IPS-18a (cell line): ENCODE data around the gene SLC20A1.
"Not testable (repeated sequence)": the region's sequence is repeated elsewhere in the genome, so short reads cannot be mapped to it uniquely, and the experiment has no call there.

Experiments
- H3K27ac ChIP-seq: one replicate; pipeline ENCODE4 v1.5.1; 2013; ENCODE audit warnings: low read length
- H3K27me3 ChIP-seq: one replicate; pipeline ENCODE4 v1.6.1; 2013; ENCODE audit warnings: mild to moderate bottlenecking, low read length; ENCODE audit not compliant: control insufficient read depth, insufficient read depth
- H3K36me3 ChIP-seq: one replicate; pipeline ENCODE4 v1.6.1; 2013; ENCODE audit warnings: low read depth, low read length; ENCODE audit not compliant: control insufficient read depth
- H3K4me1 ChIP-seq: one replicate; pipeline ENCODE4 v1.6.1; 2013; ENCODE audit warnings: low read depth, low read length; ENCODE audit not compliant: control insufficient read depth
- H3K4me3 ChIP-seq: one replicate; pipeline ENCODE4 v1.5.1; 2013; ENCODE audit warnings: low read length
- H3K9ac ChIP-seq: one replicate; pipeline ENCODE4 v1.6.1; 2013; ENCODE audit warnings: mild to moderate bottlenecking, low read length, moderate library complexity
- H3K9me3 ChIP-seq: one replicate; pipeline ENCODE4 v1.6.1; 2013; ENCODE audit warnings: low read depth, low read length; ENCODE audit not compliant: control insufficient read depth

The SLC20A1 gene

DNA sequence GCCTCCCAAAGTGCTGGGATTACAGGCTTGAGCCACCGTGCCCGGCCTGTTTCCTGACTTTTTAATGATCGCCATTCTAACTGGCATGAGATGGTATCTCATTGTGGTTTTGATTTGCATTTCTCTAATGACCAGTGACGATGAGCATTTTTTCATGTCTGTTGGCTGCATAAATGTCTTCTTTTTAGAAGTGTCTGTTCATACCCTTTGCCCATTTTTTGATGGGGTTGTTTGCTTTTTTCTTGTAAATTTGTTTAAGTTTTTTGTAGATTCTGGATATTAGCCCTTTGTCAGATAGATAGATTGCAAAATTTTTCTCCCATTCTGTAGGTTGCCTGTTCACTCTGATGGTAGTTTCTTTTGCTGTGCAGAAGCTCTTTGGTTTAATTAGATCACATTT is 36.4 kb upstream of the SLC20A1 start:
- H3K27ac ChIP-seq, H3K36me3 ChIP-seq, H3K4me1 ChIP-seq, H3K9ac ChIP-seq, H3K4me3 ChIP-seq, H3K9me3 ChIP-seq, H3K27me3 ChIP-seq: not testable (repeated sequence)

DNA sequence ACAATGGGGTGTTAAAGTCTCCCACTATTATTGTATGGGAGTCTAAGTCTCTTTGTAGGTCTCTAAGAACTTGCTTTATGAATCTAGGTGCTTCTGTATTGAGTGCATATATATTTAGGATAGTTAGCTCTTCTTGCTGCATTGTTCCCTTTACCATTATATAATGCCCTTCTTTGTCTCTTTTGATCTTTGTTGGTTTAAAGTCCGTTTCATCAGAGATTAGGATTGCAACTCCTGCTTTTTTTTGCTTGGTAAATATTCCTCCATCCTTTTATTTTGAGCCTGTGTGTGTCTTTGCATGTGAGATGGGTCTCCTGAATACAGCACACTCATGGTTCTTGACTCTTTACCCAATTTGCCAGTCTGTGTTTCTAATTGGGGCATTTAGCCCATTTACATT is 33.5 kb upstream of the SLC20A1 start:
- H3K9me3 ChIP-seq, H3K27ac ChIP-seq, H3K9ac ChIP-seq, H3K27me3 ChIP-seq, H3K4me3 ChIP-seq, H3K36me3 ChIP-seq: not testable (repeated sequence)
- H3K4me1 ChIP-seq, result peaks cover 12% of the 10 kb centered on the region

DNA sequence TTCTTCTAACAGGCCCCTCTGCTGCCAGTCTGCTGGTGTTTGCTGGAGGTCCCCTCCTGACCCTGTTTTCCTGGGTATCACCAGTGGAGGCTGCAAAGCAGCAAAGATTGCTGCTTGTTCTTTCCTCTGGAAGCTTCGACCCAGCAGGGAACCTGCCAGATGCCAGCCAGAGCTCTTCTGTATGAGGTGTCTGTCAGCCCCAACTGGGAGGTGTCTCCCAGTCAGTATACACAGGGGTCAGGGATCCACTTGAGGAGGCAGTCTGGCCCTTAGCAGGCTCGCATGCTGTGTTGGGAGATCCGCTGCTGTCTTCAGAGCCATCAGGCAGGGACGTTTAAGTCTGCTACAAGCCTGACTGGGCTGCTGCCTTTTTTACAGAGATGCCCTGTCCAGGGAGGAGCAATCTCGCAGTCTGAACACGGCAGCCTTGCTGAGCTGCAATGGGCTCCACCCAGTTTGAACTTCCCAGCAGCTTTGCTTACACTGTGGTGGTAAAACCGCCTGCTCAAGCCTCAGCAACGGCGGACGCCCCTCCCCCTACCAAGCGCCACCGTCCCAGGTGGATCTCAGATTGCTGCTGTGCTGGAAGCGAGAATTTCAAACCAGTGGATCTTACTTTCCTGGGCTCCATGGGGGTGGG is 31.4 kb upstream of the SLC20A1 start:
- peak overlapping the region; percentile 40 for H3K4me3 ChIP-seq
- no peaks in the 10 kb centered on the region for H3K36me3 ChIP-seq
- no peaks in the 10 kb centered on the region for H3K27me3 ChIP-seq
- H3K9ac ChIP-seq, result peak overlapping the region; percentile 18
- no peak overlapping the region for H3K27ac ChIP-seq
- H3K9me3 ChIP-seq, result no peaks in the 10 kb centered on the region
- H3K4me1 ChIP-seq, result peaks cover 12% of the 10 kb centered on the region

DNA sequence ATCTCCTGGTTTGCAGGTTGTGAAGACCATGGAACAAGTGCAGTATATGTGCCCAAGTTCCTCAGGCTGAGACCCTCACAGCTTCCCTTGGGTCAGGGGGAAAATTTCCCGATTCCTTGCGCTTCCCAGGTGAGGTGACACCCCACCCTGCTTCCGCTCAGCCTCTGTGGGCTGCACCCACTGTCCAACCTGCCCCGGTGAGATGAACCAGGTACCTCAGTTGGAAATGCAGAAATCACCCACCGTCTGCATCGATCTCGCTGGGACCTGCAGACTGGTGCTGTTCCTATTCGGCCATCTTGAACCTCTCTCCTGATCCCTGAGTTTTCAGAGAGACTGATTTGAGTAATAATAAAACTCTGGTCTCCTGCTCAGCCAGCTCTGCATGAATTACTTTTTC is 30.7 kb upstream of the SLC20A1 start:
- H3K27ac ChIP-seq, result no peak overlapping the region
- no peaks in the 10 kb centered on the region for H3K36me3 ChIP-seq
- H3K27me3 ChIP-seq, result no peaks in the 10 kb centered on the region
- H3K9me3 ChIP-seq, result no peaks in the 10 kb centered on the region
- peaks cover 12% of the 10 kb centered on the region for H3K4me1 ChIP-seq
- no peak overlapping the region for H3K4me3 ChIP-seq
- no peak overlapping the region for H3K9ac ChIP-seq

DNA sequence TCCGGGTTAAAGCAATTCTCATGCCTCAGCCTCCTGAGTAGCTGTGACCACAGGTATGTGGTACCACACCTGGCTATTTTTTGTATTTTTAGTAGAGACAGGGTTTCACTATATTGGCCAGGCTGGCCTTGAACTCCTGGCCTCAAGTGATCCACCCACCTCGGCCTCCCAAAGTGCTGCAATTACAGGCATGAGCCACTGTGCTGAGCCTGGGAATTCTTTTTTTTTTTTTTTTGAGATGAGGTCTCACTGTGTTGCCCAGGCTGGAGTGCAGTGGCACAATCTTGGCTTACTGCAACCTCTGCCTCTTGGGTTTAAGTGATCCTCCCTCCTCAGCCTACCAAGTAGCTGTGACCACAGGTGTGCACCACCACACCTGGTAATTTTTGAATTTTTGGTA is 29.9 kb upstream of the SLC20A1 start:
- H3K4me1 ChIP-seq, result peaks cover 12% of the 10 kb centered on the region
- not testable (repeated sequence) for H3K27me3 ChIP-seq, H3K9ac ChIP-seq, H3K36me3 ChIP-seq, H3K9me3 ChIP-seq, H3K4me3 ChIP-seq, H3K27ac ChIP-seq

DNA sequence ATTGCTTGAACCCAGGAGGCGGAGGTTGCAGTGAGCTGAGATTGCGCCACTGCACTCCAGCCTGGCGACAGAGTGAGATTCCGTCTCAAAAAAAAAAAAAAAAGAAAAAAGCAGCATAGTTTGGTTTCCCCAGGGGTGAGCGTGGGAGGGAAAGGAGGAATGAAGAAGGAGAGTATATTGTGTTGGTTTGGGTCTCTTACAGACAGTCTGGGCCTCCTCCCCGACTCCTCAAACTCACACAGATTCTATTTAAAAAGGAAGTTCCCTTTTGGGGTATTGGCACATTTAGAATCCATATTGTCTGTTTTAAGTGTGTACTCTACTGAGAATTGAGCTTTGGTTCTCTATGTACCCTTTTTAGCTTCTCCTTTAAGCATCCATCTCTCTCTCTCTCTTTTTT is 27.4 kb upstream of the SLC20A1 start:
- no peaks in the 10 kb centered on the region for H3K36me3 ChIP-seq
- H3K9me3 ChIP-seq, result no peaks in the 10 kb centered on the region
- no peak overlapping the region for H3K27ac ChIP-seq
- H3K27me3 ChIP-seq, result no peaks in the 10 kb centered on the region
- no peak overlapping the region for H3K9ac ChIP-seq
- H3K4me3 ChIP-seq, result no peak overlapping the region
- H3K4me1 ChIP-seq, result peaks cover 12% of the 10 kb centered on the region

DNA sequence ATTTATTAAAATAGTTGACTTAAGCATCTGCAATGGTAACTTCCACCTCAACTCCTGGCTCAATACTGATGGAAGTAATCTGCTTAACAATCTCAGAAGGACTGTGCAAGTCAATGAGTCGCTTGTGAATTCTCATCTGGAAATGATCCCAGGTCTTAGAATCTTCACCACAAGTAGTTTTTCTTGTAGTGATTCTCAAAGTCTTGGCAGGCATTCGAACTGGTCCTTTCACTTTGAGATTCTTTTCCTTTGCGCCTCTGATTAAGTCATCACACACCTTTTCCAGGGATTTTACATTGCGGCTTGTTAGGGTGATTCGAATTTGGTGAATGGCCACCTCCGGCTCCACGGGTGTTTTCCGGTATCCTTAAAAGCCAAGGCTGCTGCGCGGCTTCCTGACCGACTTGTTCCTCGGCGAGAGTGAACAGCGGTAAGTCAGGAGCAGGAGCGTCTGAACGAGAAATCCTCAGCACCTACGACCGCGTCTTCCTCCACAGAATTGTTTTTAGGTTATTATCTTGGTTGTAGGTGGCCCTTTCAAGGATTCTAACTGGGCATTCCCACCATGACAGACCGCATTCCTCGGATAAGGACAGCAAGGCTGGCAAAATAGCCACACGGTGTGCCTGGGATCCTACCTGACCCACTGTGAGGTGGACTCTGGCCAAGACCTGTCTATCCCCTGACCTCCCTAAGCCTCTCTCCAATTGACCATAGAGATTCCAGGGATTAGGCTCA is 23.8 kb upstream of the SLC20A1 start:
- no peak overlapping the region for H3K4me3 ChIP-seq
- no peaks in the 10 kb centered on the region for H3K9me3 ChIP-seq
- no peaks in the 10 kb centered on the region for H3K36me3 ChIP-seq
- no peaks in the 10 kb centered on the region for H3K27me3 ChIP-seq
- no peaks in the 10 kb centered on the region for H3K4me1 ChIP-seq
- H3K9ac ChIP-seq, result no peak overlapping the region
- no peak overlapping the region for H3K27ac ChIP-seq

DNA sequence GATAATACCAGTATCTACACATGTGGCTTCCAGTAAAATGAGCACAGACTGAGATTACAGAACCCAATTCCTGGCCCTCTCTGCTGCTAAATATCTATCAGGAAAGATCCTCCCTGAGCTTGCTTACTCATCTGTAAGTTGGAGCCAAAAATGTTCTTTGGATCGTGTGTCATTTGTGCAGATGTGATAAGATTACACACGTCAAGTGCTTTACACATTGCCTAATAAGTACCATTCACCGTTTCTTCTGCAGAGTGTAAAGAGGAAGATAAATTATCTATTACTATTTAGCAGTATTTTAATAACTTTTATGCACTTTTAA is 23.2 kb upstream of the SLC20A1 start:
- Histone ChIP-seq H3K9ac (no peak overlapping the region), H3K36me3 (no peaks in the 10 kb centered on the region), H3K9me3 (no peaks in the 10 kb centered on the region), H3K27ac (no peak overlapping the region), H3K4me3 (no peak overlapping the region), H3K4me1 (no peaks in the 10 kb centered on the region), H3K27me3 (no peaks in the 10 kb centered on the region)

DNA sequence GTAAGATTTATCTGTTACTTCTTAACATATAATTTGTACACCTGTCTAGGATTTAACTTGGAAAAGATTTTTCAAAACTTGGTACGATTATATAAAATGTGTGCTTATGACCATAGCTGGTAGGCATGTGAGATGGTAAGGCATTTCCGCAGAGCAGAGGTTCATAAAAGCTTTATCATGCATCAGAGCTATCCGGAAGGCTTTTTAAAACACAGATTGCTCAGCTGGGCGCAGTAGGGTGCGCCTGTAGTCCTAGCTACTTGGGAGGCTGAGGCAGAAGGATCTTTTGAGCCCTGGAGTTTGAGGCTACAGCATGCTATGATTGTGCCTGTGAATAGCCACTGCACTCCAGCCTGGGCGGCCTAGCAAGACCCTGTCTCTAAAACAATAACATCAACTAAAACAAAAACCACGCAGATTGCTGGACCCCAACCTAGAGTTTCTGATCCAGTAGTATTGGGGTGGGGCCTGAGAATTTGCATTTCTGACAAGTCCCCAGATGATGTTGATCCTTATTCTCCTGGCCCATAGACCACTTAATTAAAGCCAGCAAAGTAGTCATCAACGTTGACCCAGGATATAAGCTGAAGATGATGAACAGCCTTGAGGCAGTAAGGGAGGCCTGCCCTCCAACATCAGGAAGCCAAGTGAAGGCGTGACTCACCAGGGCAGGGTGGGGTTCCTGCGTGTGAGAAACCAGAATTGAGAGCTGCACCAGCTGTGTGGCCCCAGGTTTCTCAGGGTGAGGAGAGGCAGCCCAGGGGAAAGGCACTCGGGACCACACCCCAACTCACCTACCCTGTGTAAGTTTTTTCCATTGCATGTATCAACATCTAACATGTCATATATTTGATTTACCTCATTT is 21.6 kb upstream of the SLC20A1 start:
- Histone ChIP-seq H3K27ac (no peak overlapping the region), H3K4me1 (no peaks in the 10 kb centered on the region)

DNA sequence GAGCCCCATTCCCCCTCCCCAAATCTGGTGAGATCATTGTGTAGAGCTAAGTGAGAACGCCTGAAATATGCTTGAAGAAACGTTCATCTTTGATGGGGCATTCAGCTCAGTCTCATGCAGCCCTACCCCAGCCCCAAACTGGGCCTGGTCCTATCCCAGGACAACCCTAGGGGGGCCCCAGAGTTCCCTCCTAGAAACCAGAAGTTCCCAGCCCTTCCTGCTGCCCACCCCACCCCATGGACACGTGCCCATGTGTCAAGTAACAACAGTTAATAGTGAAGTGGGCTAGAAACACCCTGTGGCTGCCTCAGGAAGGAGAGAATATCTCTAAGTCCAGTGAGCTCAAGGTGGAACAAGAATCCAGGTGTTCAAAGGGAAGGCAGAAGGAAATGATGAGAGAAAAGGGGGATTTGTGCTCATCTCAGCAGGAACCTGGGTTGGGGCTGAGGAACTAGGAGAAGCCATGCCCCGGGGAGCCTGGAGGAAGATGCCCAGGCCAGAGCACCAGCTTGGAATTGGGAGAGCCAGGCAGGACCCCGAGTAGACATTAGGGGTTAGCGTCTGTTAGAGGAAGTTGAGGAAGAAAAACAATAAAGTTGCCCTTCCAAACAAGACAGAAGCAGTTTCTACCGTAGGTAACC is 20.1 kb upstream of the SLC20A1 start:
- Histone ChIP-seq H3K4me1 (peaks cover 9% of the 10 kb centered on the region), H3K9me3 (no peaks in the 10 kb centered on the region), H3K27me3 (no peaks in the 10 kb centered on the region), H3K9ac (no peak overlapping the region), H3K4me3 (no peak overlapping the region), H3K36me3 (no peaks in the 10 kb centered on the region), H3K27ac (no peak overlapping the region)

More for the DNA sequence above, 21.6 kb upstream of the SLC20A1 start:
- Histone ChIP-seq H3K4me3 (no peak overlapping the region), H3K9me3 (no peaks in the 10 kb centered on the region), H3K36me3 (no peaks in the 10 kb centered on the region), H3K27me3 (no peaks in the 10 kb centered on the region), H3K9ac (no peak overlapping the region)

DNA sequence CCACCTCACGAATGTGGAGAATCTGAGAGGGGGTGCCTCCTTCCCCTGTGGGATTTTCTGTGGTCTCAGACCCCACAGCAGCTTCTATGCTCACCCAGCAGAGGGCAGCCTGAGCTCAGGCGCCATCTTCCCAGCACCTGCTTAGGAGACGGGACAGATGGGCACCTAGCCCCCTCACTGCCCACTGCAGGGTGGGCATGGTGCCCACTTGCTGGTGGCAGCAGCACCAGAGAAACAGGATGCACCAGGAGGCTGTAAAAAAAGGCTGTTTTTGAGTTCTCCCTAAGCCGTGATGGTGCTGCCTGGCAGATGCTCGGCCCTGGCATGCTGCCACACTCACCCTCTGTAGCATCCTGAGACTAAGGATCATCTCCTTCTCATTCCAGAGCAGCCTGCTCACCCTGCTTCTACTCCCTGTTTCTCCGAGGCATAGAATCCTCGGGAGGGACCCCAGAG is 19.1 kb upstream of the SLC20A1 start:
- Histone ChIP-seq H3K9ac (no peak overlapping the region), H3K36me3 (no peaks in the 10 kb centered on the region), H3K9me3 (no peaks in the 10 kb centered on the region), H3K4me3 (no peak overlapping the region), H3K4me1 (peaks cover 18% of the 10 kb centered on the region), H3K27ac (no peak overlapping the region), H3K27me3 (no peaks in the 10 kb centered on the region)
